ENCODE results near the gene CHD6. TPM values are rescaled to one million over a fixed set of nuclear protein-coding genes. Genes with fewer than 3 reads are reported as not detected.

CHD6 gene
- total and polyA plus RNA-seq, 2 experiments from 2014 or later: 41.0 to 158 TPM

- TF ChIP-seq REST (IDR thresholded peaks at IDR 0.05; ENCODE audit: unreplicated experiment) (no peak), ZNF331 (CRISPR knock-in tag; IDR thresholded peaks at IDR 0.05; ENCODE audit: low read depth) (no peak), CREB1 (CRISPR knock-in tag; IDR thresholded peaks at IDR 0.05; ENCODE audit: low read depth) (no peak), ZNF462 (CRISPR knock-in tag; IDR thresholded peaks at IDR 0.05) (no peak)
These were observed 240.9 kb downstream of the CHD6 start (continued) for GRCh38 chr20:41377275-41377674.

GRCh38 chr20:41376349-41376748 lies 241.8 kb downstream of the CHD6 start:
- no peak overlapping the region for H3K4me3 ChIP-seq
- no peak overlapping the region for H3K4me2 ChIP-seq
- TF ChIP-seq POLR2AphosphoS5 (IDR thresholded peaks at IDR 0.05; ENCODE audit: low read depth) (no peak), CREB1 (CRISPR knock-in tag; IDR thresholded peaks at IDR 0.05; ENCODE audit: low read depth) (no peak), STAT1 (IDR thresholded peaks at IDR 0.05; ENCODE audit: unreplicated experiment) (no peak), JUNB (IDR thresholded peaks at IDR 0.05; ENCODE audit: unreplicated experiment) (no peak), NANOG (IDR thresholded peaks at IDR 0.05; ENCODE audit: borderline replicate concordance) (no peak), EZH2phosphoT487 (IDR thresholded peaks at IDR 0.05; ENCODE audit: unreplicated experiment) (no peak), ETS1 (IDR thresholded peaks at IDR 0.05) (no peak), CTCF (conservative IDR thresholded peaks at IDR 0.05; ENCODE audit: low read depth in 2 of 2) (no peak)
- no peaks in the 10 kb centered on the region for H3K79me2 ChIP-seq (replicated peaks; ENCODE audit: insufficient read depth)
- H2AFZ ChIP-seq: no peak overlapping the region
- H3F3A ChIP-seq (replicated peaks; ENCODE audit: low read depth): no peaks in the 10 kb centered on the region
- DNase-seq (ENCODE audit: low spot score): no peak
- no peak overlapping the region for H3K27ac Mint-ChIP-seq
- H3K9me2 ChIP-seq (ENCODE audit: insufficient read depth): no peaks in the 10 kb centered on the region
- peaks cover 4% of the 10 kb centered on the region; the same call in 2 of the 3 replicates for H3K4me1 Mint-ChIP-seq
- H3K27me3 ChIP-seq (ENCODE audit: insufficient read depth): no peaks in the 10 kb centered on the region
- no peak for ATAC-seq
- peaks cover 7% of the 10 kb centered on the region for H3K36me3 Mint-ChIP-seq (ENCODE audit: low read depth)
- H3K9me3 Mint-ChIP-seq: peaks cover 15% of the 10 kb centered on the region
- H3K27me3 Mint-ChIP-seq (ENCODE audit: insufficient read depth, low read depth, poor library complexity): peaks cover 8% of the 10 kb centered on the region
- H4K20me1 ChIP-seq (replicated peaks; ENCODE audit: insufficient read depth): no peaks in the 10 kb centered on the region; the same call in 1 of the 2 replicates
- H3K36me3 ChIP-seq (ENCODE audit: insufficient read depth): no peaks in the 10 kb centered on the region
- no peaks in the 10 kb centered on the region for H3K4me1 ChIP-seq (ENCODE audit: insufficient read depth)
- H3K27ac ChIP-seq (ENCODE audit: low read depth): no peak overlapping the region
- no peak overlapping the region for H3K4me3 Mint-ChIP-seq
